ENCODE measurements around the gene BABAM2.

The BABAM2 gene

DNA sequence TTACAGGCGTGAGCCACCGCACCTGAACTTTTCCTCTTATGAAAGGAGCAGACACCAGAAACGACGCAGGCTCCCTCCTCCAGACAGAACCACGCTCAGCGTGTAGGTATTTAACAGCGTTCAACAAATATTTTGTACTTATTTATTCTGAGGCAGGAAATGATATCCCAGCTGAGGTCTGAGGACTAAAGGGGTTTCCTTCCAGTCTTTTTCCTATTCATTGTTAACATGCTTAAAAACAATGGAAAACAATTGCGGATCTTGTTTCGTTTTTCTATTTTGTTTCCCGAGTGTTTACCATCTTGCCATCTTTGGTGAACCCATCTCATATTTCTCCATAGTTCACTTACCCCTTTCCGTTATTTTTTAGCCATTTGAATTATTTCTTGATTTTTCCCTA, 458.4 kb downstream of the BABAM2 start:
- no peak overlapping the region for H3K27ac ChIP-seq
- TF ChIP-seq, protein P1, sequence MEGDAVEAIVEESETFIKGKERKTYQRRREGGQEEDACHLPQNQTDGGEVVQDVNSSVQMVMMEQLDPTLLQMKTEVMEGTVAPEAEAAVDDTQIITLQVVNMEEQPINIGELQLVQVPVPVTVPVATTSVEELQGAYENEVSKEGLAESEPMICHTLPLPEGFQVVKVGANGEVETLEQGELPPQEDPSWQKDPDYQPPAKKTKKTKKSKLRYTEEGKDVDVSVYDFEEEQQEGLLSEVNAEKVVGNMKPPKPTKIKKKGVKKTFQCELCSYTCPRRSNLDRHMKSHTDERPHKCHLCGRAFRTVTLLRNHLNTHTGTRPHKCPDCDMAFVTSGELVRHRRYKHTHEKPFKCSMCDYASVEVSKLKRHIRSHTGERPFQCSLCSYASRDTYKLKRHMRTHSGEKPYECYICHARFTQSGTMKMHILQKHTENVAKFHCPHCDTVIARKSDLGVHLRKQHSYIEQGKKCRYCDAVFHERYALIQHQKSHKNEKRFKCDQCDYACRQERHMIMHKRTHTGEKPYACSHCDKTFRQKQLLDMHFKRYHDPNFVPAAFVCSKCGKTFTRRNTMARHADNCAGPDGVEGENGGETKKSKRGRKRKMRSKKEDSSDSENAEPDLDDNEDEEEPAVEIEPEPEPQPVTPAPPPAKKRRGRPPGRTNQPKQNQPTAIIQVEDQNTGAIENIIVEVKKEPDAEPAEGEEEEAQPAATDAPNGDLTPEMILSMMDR (conservative IDR thresholded peaks at IDR 0.05), result no peak

DNA sequence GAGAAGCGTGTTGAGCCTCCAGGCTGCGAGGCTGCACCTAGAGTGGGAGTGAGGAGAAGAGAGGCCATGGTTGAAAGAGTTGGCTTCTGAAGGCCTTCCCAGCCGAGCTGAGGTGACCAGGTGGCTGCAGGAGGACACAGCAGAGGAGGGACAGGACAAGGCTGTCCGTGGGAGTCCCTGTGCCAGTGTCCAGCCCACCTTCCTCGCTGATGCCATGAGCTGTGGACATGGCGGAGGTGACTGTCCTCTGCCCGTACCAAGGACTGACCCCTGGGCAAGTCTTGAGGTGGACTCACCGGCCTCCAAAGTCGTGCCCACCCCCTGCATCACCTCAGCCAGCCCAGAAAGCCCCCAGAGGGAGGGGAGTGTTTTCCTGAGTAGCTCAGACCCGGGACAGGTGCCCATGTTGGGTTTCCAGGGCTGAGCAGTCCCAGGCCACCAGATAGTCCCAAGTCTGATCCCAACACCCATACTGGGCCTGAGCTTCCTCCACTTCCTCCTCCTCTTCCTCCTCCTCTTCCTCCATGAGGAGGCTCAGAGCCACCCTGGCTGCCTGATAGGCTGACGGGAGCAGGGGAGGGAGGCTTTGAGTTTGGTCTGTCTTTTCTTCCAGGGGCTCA, 459.1 kb downstream of the BABAM2 start:
- TF ChIP-seq, protein P1 (conservative IDR thresholded peaks at IDR 0.05), result no peak
- no peak overlapping the region for H3K27ac ChIP-seq

DNA sequence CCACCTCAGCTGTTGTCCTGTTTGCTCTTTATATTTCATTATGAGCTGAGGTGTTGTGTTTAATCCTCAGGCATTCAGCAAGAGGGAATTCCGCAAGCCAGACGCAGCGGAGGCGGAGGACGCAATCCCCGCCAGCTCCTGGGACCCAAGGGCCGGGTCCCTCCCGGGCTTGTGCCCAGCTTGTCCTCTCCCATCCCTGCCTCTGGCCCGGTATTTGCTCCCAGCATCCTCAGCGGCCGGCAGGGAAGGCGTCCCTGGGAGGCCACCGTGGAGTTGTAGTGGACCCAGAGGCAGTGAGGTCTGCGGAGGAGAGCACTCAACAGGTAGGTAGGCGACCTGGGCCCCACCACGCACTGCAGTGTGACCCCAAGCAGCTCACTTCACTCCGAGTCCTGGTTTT, 459.7 kb downstream of the BABAM2 start:
- H3K27ac ChIP-seq, result no peak overlapping the region
- TF ChIP-seq, protein P1 (conservative IDR thresholded peaks at IDR 0.05), result no peak

DNA sequence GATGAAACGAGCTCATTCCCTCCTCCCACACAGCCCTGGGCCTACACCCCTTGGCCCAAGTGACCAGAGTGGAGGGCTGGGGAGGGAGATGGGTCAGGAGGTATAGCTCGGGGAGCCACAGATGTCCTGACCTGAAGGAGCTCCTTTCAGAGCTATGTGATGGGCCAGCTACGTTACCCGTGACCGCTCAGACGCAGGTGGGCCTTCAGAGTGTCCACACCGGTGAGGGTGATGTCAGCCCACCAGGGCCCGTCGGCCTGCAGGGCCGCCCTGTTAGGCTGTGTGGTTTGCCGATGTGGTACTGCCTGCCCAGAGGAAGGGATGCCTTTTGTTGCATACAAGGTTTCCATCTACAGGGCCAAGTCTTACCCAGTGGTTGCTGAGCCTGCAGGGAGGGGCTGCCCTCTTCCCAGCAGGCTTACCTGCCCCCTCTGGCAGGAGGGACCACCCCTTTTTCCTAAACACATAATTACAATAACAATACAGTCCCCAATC, 460.3 kb downstream of the BABAM2 start:
- no peak overlapping the region for H3K27ac ChIP-seq
- TF ChIP-seq, protein P1 (conservative IDR thresholded peaks at IDR 0.05), result no peak

DNA sequence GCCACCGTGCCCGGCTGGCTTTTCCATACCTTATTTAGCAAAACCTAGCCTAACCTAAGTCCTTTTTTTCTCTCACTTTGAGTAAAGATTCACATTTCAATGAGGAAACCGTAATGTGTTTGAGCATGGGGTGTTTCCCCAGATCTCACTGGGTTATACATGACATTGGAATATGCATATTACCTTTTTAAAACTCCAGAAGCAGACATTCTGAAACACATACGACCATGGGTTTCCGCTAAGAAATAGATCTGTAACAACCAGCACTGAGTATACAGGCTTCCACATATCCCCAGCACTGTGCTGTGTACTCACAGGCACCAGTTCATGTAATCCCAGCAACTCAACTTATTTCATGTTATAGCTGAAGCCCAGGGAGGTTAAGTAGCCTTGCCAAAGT, 461.1 kb downstream of the BABAM2 start:
- TF ChIP-seq, protein P1 (conservative IDR thresholded peaks at IDR 0.05), result no peak
- H3K27ac ChIP-seq, result no peak overlapping the region

DNA sequence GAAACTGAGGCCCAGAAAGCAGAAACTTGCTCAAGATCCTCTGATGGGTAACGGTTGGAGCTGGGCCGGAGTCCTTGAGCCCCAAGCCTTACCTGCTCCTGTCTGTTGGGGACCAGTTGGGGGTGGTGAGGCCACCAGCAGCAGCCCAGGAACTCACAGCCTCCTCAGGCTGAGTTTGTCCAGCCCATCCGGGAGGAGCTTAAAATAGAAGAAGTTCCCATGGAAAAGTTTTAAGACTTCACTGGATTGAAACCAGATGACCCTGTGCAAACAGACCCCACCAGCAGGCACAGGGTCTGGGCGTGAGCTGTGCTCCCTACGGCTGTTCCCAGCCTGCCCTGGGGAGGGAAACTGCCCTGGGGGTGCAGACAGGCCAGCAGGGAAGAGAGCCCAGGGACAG, 461.6 kb downstream of the BABAM2 start:
- TF ChIP-seq, protein P1 (conservative IDR thresholded peaks at IDR 0.05), result no peak
- H3K27ac ChIP-seq, result no peak overlapping the region

DNA sequence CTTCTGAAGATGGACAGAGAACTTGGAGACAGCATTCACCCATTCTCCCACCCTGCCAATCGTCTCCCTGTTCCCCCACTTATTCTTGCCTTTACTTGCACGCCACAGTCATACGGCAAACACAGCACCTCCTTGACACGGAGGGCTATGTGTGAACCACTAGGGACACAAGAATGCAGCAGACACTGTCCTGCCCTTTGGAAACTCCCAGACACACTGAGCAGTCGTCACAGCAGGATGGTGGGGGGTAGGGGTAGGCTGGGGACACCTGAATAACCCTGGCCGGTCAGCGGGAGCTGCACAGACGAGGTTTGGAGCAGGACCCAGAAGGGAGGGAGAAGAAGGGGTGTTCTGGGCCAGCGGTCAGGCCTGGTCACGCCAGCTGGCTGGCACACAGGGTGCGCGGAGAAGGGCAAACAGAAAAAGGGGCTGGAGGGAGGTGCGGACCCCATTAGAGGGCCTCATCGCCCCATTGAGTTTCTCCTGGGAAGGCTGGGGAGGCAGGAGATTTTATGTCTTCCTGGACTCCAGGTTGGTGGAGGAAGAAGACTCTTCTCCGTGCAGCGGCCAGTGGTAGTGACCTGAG, 462.2 kb downstream of the BABAM2 start:
- no peak overlapping the region for H3K27ac ChIP-seq
- TF ChIP-seq, protein P1 (conservative IDR thresholded peaks at IDR 0.05), result no peak

Data from VCaP (cell line).